VCaP (cell line): Measurements from ENCODE around the gene CHST11.

Experiments
- H3K27ac ChIP-seq: fragments of 450-650 bp; 2 replicates; pipeline ENCODE4 v1.5.1; 2017
- TF ChIP-seq, protein P1 (sequence below): fragments of 450-650 bp; conservative IDR thresholded peaks from 2 replicates; pipeline ENCODE4 v1.5.1; 2017; ENCODE audit warnings: mild to moderate bottlenecking, moderate library complexity

CHST11 gene

DNA sequence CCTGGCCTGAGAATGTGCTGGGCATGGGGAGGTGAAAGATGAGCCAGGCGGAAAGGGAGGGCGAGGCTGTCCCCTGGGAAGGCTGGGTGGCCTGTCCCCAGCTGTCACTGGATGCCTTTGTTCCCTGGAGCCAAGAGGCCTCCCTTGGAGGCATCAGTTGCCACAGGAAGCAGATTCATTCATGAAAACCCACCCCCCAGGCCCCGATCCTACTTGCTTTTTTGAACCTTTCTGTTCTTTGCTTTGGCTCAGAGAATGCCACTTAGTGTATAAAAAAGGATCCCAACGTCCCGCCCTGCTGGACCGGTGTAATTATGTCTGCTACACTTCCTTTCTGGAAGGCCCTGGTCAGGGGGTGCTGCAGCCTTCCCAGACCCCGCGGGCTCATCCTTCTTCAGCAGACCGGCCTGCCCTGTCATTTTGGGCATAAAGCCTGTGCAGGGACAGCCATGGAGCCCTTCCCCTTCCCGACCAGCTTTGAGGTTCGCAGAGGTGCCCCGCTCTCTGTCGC lies 281.1 kb downstream of the CHST11 start:
- TF ChIP-seq, protein P1, sequence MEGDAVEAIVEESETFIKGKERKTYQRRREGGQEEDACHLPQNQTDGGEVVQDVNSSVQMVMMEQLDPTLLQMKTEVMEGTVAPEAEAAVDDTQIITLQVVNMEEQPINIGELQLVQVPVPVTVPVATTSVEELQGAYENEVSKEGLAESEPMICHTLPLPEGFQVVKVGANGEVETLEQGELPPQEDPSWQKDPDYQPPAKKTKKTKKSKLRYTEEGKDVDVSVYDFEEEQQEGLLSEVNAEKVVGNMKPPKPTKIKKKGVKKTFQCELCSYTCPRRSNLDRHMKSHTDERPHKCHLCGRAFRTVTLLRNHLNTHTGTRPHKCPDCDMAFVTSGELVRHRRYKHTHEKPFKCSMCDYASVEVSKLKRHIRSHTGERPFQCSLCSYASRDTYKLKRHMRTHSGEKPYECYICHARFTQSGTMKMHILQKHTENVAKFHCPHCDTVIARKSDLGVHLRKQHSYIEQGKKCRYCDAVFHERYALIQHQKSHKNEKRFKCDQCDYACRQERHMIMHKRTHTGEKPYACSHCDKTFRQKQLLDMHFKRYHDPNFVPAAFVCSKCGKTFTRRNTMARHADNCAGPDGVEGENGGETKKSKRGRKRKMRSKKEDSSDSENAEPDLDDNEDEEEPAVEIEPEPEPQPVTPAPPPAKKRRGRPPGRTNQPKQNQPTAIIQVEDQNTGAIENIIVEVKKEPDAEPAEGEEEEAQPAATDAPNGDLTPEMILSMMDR: no peak
- no peak overlapping the region for H3K27ac ChIP-seq

DNA sequence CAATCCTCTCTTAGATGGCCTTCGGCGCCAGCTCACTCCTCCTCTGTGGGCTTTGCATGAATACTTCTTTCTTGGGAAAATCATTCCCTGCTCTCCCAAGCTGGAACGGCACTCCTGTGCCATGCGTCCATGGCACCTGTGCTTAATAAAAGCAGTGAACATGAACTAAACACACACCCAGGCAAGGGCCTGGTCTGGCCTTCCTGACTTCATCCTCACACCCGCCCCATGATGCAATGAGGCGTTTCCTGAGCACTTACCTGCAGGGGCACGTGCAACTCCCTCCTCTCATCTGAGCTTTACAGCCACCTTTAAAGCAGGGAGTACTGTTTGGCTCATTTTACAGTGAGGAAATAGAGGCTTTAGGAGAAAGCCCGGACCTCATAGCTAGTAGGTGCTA lies 281.6 kb downstream of the CHST11 start:
- no peak overlapping the region for H3K27ac ChIP-seq
- TF ChIP-seq, protein P1: no peak

DNA sequence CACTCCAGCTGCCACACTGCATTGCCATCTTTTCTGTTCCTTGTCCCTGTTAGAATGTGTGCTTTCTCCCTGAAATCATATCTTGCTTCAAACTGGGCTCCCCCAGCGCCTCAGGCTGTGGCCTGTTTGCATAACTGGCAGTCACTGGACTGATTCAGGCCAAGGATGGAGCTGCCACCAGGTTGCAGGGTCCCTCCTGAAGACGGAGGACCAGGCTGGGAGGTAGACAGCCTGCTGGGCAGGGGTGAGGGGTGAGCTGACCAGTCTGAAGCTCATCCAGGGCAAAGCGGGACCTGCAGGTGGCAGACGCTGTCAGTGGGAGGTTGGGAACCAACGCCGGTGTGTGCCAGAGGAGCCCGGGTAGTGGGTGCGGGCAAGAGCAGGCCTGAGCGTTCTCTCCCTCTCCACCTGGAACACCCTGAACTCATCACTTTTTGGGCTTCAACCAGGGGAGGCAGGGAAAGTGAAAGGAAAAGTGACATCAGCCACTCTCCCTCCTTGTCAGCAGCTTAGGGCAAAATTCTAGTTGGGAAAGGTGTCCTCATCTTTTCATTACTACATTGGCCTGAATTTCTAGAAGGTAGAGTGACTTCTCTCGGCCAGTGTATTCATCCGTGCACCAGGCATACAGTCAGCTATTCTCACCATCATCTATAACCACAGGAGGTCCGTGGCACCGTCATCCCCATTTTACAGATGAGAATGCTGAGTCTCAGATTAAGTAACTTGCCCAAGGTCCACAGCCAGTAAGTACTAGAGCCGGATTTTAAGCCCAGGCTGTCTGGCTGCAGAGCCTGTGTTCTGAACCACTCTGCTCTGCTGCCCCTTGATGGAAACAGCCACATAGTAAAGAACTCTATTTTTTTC lies 282.3 kb downstream of the CHST11 start:
- TF ChIP-seq, protein P1: no peak
- no peak overlapping the region for H3K27ac ChIP-seq

DNA sequence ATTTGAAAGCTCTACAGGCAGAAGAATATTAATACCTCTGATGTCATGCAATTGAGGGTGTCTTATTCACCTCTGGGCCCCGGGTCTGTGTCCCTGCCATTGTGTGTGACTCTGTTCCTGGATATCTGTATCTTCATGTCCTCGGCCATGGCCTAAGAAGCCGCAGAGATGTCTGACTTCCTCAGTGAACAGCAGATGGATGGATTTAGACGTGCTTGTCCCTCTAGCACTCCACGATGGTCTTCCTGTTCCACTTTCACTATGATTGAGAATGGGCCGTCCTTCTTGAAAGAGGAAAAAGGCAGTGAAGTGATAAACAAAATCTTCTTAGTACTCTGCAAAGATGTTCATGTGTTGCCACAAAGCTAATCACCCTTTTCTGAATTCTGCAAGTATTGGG lies 283.9 kb downstream of the CHST11 start:
- H3K27ac ChIP-seq: no peak overlapping the region
- TF ChIP-seq, protein P1: no peak

DNA sequence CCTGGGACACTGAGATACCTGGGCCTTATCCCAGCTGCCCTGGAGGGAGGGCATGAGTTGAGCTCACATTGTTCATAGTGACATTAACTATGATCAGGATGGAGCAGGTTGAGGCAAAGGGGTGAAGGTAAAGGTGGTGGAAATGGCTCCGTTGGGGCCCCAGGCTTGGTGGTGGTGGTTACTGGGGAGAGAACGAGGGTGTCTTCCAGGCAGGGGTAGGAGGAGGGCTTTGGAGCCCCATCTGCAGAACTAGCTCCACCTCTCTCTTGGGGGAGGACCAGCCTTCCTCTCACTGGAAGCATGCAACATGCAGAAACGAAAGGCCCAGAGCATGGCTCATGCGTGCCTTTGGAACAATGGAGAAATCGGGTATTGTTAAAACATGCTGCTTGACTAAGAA lies 284.3 kb downstream of the CHST11 start:
- TF ChIP-seq, protein P1: no peak
- no peak overlapping the region for H3K27ac ChIP-seq

- H3K27ac ChIP-seq: no peak overlapping the region
- TF ChIP-seq, protein P1: no peak
These were observed 285.0 kb downstream of the CHST11 start for GRCh38 chr12:104741497-104742367.

DNA sequence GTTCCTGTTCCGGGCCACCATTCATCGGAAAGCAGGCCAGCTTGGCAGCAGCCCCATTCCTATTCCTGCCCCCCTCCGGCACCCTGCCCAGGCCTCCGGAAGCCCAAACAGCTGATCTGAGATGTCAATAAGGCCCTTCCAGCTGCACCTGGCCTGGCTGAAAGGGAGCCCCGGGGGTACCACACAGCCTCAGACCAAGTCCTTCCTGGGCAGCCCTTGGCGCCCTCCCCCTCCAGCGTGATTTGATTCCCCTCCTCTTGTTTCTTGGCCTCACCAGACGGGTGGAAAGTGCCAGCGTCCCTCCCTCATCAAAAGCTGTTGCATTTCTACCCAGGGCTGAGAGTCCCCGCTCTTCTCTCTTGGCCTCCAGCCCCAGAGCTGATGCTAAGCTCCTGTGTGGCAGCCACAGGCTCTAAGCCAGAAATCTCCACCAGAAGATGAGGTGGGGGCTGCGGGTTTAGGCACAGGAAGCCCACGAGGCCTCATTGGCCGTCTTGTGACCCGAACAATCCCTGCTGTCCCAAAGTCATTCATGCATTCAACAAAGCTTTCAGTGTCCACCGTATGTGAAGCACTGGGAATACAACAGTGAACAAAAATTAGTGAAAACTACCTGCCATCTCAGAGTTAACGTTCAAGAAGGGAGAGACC lies 285.9 kb downstream of the CHST11 start:
- no peak overlapping the region for H3K27ac ChIP-seq
- TF ChIP-seq, protein P1: no peak
